Smooth muscle cell (in vitro differentiated cells): ENCODE data around the gene AIFM3. TPM values are rescaled to one million over a fixed set of nuclear protein-coding genes. Genes with fewer than 3 reads are reported as not detected.

Source experiments
- DNase-seq: peaks from one replicate; lab custom pipeline; 2025; ENCODE audit not compliant: unreplicated experiment; lab: John Stamatoyannopoulos, UW
- H2AFZ ChIP-seq: fragments of 200-600 bp; sonication (generic); 2 replicates; pipeline ENCODE4 v1.6.0; 2016; ENCODE audit warnings: antibody characterized with exemption, low read depth, mild to moderate bottlenecking
- H3F3A ChIP-seq: fragments of 200-600 bp; sonication (generic); 2 replicates; pipeline ENCODE4 v1.6.0; 2017; ENCODE audit warnings: antibody characterized with exemption, low read depth
- H3K27ac ChIP-seq: fragments of 200-600 bp; sonication (generic); 2 replicates; pipeline ENCODE4 v1.5.1; 2016; ENCODE audit warnings: low read depth, mild to moderate bottlenecking
- H3K27me3 ChIP-seq: fragments of 200-600 bp; sonication (generic); 2 replicates; pipeline ENCODE4 v1.6.1; 2016; ENCODE audit warnings: low read depth, mild to moderate bottlenecking
- H3K36me3 ChIP-seq: fragments of 200-600 bp; sonication (generic); 2 replicates; pipeline ENCODE4 v1.5.1; 2016; ENCODE audit warnings: low read depth
- H3K4me1 ChIP-seq: fragments of 200-600 bp; sonication (generic); 2 replicates; pipeline ENCODE4 v1.5.1; 2016; ENCODE audit warnings: low read depth
- H3K4me2 ChIP-seq: fragments of 200-600 bp; sonication (generic); 2 replicates; pipeline ENCODE4 v1.6.0; 2016; ENCODE audit warnings: mild to moderate bottlenecking
- H3K4me3 ChIP-seq: fragments of 200-600 bp; sonication (generic); 2 replicates; pipeline ENCODE4 v1.5.1; 2016; ENCODE audit warnings: mild to moderate bottlenecking
- H3K79me2 ChIP-seq: fragments of 200-600 bp; sonication (generic); 2 replicates; pipeline ENCODE4 v1.6.0; 2016; ENCODE audit warnings: low read depth, mild to moderate bottlenecking
- H3K9ac ChIP-seq: fragments of 200-600 bp; sonication (generic); 2 replicates; pipeline ENCODE4 v1.6.0; 2016; ENCODE audit warnings: low read depth
- H3K9me3 ChIP-seq: fragments of 200-600 bp; sonication (generic); replicated peaks from 2 replicates; pipeline ENCODE4 v1.5.1; 2016; ENCODE audit warnings: low read depth
- H4K20me1 ChIP-seq: fragments of 200-600 bp; sonication (generic); 2 replicates; pipeline ENCODE4 v1.6.0; 2016; ENCODE audit warnings: low read depth
- CTCF ChIP-seq: fragments of 200-600 bp; sonication (generic); IDR thresholded peaks from 2 replicates; pipeline ENCODE4 v1.5.1; 2017; ENCODE audit warnings: borderline replicate concordance, mild to moderate bottlenecking, antibody characterized with exemption; ENCODE audit not compliant: insufficient read depth, poor library complexity, severe bottlenecking
- WGBS: methylation state at CpG from one replicate; pipeline ENCODE4 v1.1.7; 2016; ENCODE audit warnings: low lambda C conversion rate; 5-methylcytosine and 5-hydroxymethylcytosine counted together
- polyA plus RNA-seq: library from polyadenylated mRNA; unstranded; fragments of >200 nt; fragmentation: Nextera tagmentation; extraction: Ambion mirVana; gene quantifications from 2 replicates; pipeline ENCODE4 v1.2.1, GENCODE V29; 2016
- total RNA-seq: library from RNA; depleted of rRNA; stranded (reverse); fragments of >200 nt; gene quantifications from 2 replicates; pipeline ENCODE4 v1.2.3, GENCODE V29; 2014

Gene AIFM3
- total and polyA plus RNA-seq, 2 experiments from 2014 or later: 0.85 TPM; not detected in 1

DNA sequence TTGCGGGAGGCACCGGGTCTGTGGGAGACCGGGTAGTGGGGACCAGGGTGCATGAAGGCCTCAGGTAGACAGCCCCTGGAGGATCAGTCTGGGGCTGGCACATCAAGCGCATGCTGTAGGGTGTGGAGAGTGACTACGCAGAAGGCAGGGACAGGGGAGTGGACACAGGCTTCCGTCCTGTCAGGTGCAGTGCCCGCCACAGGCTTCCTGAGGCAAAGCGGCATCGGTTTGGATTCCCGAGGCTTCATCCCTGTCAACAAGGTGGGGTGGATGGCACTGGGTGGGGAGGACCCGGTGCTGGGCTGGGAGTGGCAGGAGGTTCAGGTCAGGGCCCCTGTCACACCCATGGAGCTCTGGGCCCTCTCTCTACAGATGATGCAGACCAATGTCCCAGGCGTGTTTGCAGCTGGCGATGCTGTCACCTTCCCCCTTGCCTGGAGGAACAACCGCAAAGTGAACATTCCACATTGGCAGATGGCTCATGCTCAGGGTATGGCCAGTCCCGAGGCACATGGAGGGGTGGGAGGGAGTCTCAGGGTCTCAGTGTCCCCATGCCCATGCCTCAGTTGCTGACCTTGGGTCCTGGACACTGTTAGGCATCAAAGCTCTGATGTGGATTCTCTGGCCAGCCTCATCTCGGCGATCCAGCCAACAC is 10.6 kb downstream of the AIFM3 start:
- whole genome bisulfite sequencing: 94% methylated on average over 17 of the region's 17 CpGs
- DNase-seq: no peak
- H3K27ac ChIP-seq: no peak overlapping the region
- no peak overlapping the region for H3K4me2 ChIP-seq
- H3K27me3 ChIP-seq: no peaks in the 10 kb centered on the region
- H4K20me1 ChIP-seq: no peaks in the 10 kb centered on the region
- no peak overlapping the region for H2AFZ ChIP-seq
- TF ChIP-seq CTCF: no peak
- H3K9ac ChIP-seq: no peak overlapping the region
- no peaks in the 10 kb centered on the region for H3K36me3 ChIP-seq
- no peak overlapping the region for H3K4me3 ChIP-seq
- H3K4me1 ChIP-seq: peaks cover 14% of the 10 kb centered on the region
- no peaks in the 10 kb centered on the region for H3K9me3 ChIP-seq
- peaks cover 4% of the 10 kb centered on the region for H3K79me2 ChIP-seq
- H3F3A ChIP-seq: no peaks in the 10 kb centered on the region

- no peaks in the 10 kb centered on the region for H3F3A ChIP-seq
- no peak for DNase-seq
- TF ChIP-seq CTCF: no peak
Observed at GRCh38 chr22:20978419-20978818, 11.4 kb downstream of the AIFM3 start.

GRCh38 chr22:20979243-20979809 is 12.3 kb downstream of the AIFM3 start:
- no peaks in the 10 kb centered on the region for H3F3A ChIP-seq
- peak overlapping the region; percentile 6 for H3K4me3 ChIP-seq
- H3K4me1 ChIP-seq: peaks cover 19% of the 10 kb centered on the region
- no peak overlapping the region for H2AFZ ChIP-seq
- DNase-seq: peak; percentile 20
- H3K27ac ChIP-seq: no peak overlapping the region
- H3K27me3 ChIP-seq: no peaks in the 10 kb centered on the region
- no peaks in the 10 kb centered on the region for H3K9me3 ChIP-seq
- H4K20me1 ChIP-seq: no peaks in the 10 kb centered on the region
- H3K36me3 ChIP-seq: no peaks in the 10 kb centered on the region
- no peak overlapping the region for H3K9ac ChIP-seq
- WGBS: 8% methylated on average over 19 of the region's 39 CpGs
- TF ChIP-seq CTCF: no peak
- H3K4me2 ChIP-seq: peak overlapping the region; percentile 74
- peaks cover 18% of the 10 kb centered on the region for H3K79me2 ChIP-seq

More at GRCh38 chr22:20978419-20978818, 11.4 kb downstream of the AIFM3 start:
- Histone ChIP-seq H2AFZ (no peak overlapping the region), H3K4me1 (peaks cover 19% of the 10 kb centered on the region), H3K79me2 (peaks cover 12% of the 10 kb centered on the region), H4K20me1 (no peaks in the 10 kb centered on the region), H3K27me3 (no peaks in the 10 kb centered on the region), H3K9ac (no peak overlapping the region), H3K4me3 (no peak overlapping the region), H3K4me2 (no peak overlapping the region), H3K36me3 (no peaks in the 10 kb centered on the region), H3K9me3 (no peaks in the 10 kb centered on the region), H3K27ac (no peak overlapping the region)
- 95% methylated on average over 2 of the region's 2 CpGs for WGBS

GRCh38 chr22:20979940-20980453 is 12.9 kb downstream of the AIFM3 start:
- H3K79me2 ChIP-seq: peaks cover 18% of the 10 kb centered on the region
- no peak for DNase-seq
- H3K36me3 ChIP-seq: no peaks in the 10 kb centered on the region
- WGBS: 76% methylated on average over 13 of the region's 13 CpGs
- no peak for TF ChIP-seq CTCF
- H3K27me3 ChIP-seq: no peaks in the 10 kb centered on the region
- H3K4me1 ChIP-seq: peaks cover 19% of the 10 kb centered on the region
- no peak overlapping the region for H3K27ac ChIP-seq
- H3K4me3 ChIP-seq: peak overlapping the region; percentile 6
- no peaks in the 10 kb centered on the region for H3K9me3 ChIP-seq
- H3F3A ChIP-seq: no peaks in the 10 kb centered on the region
- no peaks in the 10 kb centered on the region for H4K20me1 ChIP-seq
- no peak overlapping the region for H2AFZ ChIP-seq
- H3K4me2 ChIP-seq: peak overlapping the region; percentile 74
- H3K9ac ChIP-seq: no peak overlapping the region
